ENCODE data around the gene TCL1B.

The TCL1B gene

GRCh38 chr14:95686935-95687334 lies 709 bp downstream of the TCL1B start:
- Mint-ChIP-seq H3K4me1 (no peaks in the 10 kb centered on the region), H3K36me3 (no peaks in the 10 kb centered on the region), H3K27me3 (peaks cover 4% of the 10 kb centered on the region), H3K27ac (peak overlapping the region; percentile 31), H3K9me3 (no peaks in the 10 kb centered on the region), H3K4me3 (no peak overlapping the region)

DNA sequence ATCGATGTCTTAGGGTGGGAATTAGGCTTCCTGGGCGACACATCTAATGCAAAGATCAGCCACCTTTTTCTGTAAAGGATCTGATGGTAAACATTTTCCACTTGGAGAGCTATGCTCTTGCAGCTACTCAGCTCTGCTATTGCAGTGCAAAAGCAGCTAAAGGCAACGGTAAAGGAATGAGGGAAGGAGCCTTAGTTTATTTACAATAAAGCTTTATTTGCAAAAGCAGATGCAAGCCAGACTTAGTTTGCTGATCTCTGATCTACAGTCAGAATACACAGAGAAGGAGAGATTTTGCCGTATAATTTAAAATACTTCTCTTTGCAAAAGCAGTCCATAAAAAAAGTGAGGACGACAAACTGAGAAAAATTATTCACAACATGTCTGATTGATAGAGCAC lies 3.2 kb downstream of the TCL1B start:
- Mint-ChIP-seq H3K27ac (no peak overlapping the region), H3K27me3 (peaks cover 6% of the 10 kb centered on the region), H3K4me3 (no peak overlapping the region), H3K9me3 (no peaks in the 10 kb centered on the region), H3K36me3 (no peaks in the 10 kb centered on the region), H3K4me1 (no peaks in the 10 kb centered on the region)

DNA sequence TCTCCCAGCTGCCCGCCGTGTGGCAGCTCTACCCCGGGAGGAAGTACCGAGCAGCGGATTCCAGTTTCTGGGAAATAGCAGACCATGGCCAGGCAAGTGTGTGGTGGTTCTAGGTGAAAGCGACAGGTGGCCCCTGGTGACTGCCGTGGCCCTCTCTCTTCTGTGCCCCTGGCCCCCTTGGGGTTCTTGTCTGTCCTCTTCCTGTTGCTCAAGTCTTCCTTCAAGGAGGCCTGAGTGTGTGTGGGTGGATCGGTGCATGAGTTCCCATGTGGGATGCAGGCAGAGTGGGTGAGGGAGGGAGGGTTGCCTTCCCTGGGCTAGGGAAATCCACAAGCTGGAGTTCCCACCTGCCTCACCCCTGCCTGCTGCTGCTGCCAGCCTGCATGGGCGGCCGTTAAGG lies 4.6 kb downstream of the TCL1B start:
- Mint-ChIP-seq H3K27ac (no peak overlapping the region), H3K27me3 (peaks cover 8% of the 10 kb centered on the region), H3K36me3 (no peaks in the 10 kb centered on the region), H3K4me1 (no peaks in the 10 kb centered on the region), H3K9me3 (no peaks in the 10 kb centered on the region), H3K4me3 (no peak overlapping the region)

DNA sequence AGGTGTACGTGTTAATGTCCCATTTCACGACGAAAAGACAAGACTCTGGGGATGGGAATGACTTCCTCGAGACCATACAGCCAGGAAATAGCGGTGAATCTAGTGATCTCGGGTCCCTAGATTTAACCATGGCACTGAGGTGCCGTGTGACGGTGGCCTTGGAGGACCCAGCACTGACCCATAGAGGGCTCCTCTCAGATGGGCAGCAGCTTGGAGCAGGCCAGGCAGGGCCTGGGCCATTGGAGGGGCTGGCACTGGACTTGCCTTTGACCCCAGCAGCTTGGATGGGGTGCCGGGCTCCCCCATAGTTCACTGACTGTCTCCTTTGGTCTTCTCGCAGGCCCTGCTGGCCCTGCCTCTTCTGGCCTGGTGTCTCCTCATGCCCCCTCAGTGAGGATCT lies 5.4 kb downstream of the TCL1B start:
- H3K27me3 Mint-ChIP-seq, result peaks cover 14% of the 10 kb centered on the region
- no peaks in the 10 kb centered on the region for H3K36me3 Mint-ChIP-seq
- H3K4me3 Mint-ChIP-seq, result no peak overlapping the region
- H3K4me1 Mint-ChIP-seq, result no peaks in the 10 kb centered on the region
- no peaks in the 10 kb centered on the region for H3K9me3 Mint-ChIP-seq
- H3K27ac Mint-ChIP-seq, result no peak overlapping the region

DNA sequence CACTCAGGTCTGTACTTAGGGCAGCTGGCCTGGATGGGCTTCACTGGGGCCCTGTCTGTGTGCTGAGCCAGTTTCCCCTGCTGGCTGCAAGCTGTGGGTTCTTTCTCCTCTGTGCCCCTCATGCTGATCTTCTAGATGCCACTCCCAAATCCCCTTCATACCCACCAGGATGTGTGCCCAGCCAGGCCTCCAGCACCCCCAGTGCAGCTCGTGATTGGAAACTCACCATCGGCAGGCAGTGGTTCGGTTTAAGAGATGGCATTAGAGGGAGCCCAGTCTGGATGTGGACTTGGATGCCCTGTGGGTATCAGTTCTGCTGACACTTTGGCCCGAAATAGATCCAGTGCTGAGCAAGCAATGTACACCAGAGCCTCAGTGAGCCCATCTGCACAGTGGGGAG lies 5.9 kb downstream of the TCL1B start:
- Mint-ChIP-seq H3K4me3 (no peak overlapping the region), H3K36me3 (no peaks in the 10 kb centered on the region), H3K9me3 (no peaks in the 10 kb centered on the region), H3K27ac (no peak overlapping the region), H3K4me1 (no peaks in the 10 kb centered on the region), H3K27me3 (peaks cover 14% of the 10 kb centered on the region)

GRCh38 chr14:95695051-95695450 lies 8.8 kb downstream of the TCL1B start:
- Mint-ChIP-seq H3K27ac (no peak overlapping the region), H3K36me3 (no peaks in the 10 kb centered on the region), H3K27me3 (peaks cover 18% of the 10 kb centered on the region), H3K9me3 (no peaks in the 10 kb centered on the region), H3K4me3 (no peak overlapping the region), H3K4me1 (no peaks in the 10 kb centered on the region)

GRCh38 chr14:95695913-95696312 lies 9.7 kb downstream of the TCL1B start:
- Mint-ChIP-seq H3K9me3 (no peaks in the 10 kb centered on the region), H3K27ac (peak overlapping the region; percentile 57), H3K36me3 (no peaks in the 10 kb centered on the region), H3K4me3 (no peak overlapping the region), H3K4me1 (no peaks in the 10 kb centered on the region), H3K27me3 (peaks cover 21% of the 10 kb centered on the region)

DNA sequence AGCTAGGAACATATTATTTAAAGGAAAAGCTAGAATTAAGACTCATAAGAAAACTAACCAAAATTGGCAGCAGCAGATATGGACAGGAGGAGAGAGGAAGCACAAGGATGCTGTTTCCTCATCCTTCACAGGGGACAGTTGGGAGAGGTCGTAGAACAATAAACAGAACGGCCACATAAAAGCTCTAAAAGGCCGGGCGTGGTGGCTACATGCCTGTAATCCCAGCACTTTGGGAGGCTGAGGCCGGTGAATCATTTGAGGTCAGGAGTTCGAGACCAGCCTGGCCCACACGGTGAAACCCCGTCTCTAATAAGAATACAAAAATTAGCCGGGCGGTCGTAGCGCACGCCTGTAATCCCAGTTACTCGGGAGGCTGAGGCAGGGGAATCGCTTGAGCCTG lies 10.5 kb downstream of the TCL1B start:
- no peak overlapping the region for H3K4me3 Mint-ChIP-seq
- H3K27me3 Mint-ChIP-seq, result peaks cover 25% of the 10 kb centered on the region

DNA sequence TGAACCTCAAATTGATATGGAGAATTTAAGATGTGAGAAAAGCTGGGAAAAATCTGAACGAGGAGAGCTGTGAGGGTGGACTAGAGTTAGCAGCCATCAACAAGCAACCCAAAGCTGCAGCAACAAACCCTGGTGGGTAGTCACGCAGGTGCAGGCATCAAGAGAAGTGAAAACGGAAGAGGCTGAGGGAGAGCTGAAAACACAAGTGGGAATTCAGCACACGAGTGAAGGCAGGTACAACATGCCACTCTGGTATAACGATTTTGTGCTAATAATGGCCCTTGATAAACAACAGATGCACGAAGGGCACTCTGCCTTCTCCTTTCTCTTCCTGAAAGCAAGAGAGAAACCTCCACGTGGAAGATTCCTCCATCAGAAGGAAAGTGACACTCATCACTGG lies 11.5 kb downstream of the TCL1B start:
- Mint-ChIP-seq H3K9me3 (no peaks in the 10 kb centered on the region), H3K4me3 (no peak overlapping the region), H3K4me1 (no peaks in the 10 kb centered on the region), H3K27me3 (peaks cover 29% of the 10 kb centered on the region), H3K27ac (no peak overlapping the region), H3K36me3 (no peaks in the 10 kb centered on the region)

More for the DNA sequence above, 10.5 kb downstream of the TCL1B start:
- Mint-ChIP-seq H3K4me1 (no peaks in the 10 kb centered on the region), H3K9me3 (no peaks in the 10 kb centered on the region), H3K36me3 (no peaks in the 10 kb centered on the region), H3K27ac (no peak overlapping the region)

DNA sequence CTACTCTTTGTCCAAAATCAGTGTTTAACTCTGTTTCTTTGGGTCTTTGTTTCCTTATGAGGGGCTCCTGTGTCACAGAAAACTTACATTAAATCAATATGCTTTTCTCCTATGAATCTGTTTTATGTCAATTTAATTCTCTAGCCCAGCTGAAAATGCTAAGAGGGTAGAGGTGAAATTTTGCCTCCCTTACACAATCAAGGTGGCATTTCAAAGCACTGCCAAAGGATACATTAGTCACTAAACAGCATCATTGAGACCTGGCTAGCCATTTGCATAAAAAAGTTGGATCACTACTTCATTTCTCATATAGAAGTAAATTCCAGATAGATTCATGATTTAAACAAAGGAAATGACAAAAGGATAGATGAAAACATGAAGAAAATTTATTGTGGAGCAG lies 12.1 kb downstream of the TCL1B start:
- H3K4me1 Mint-ChIP-seq, result no peaks in the 10 kb centered on the region
- H3K27me3 Mint-ChIP-seq, result peaks cover 33% of the 10 kb centered on the region
- no peak overlapping the region for H3K4me3 Mint-ChIP-seq

DNA sequence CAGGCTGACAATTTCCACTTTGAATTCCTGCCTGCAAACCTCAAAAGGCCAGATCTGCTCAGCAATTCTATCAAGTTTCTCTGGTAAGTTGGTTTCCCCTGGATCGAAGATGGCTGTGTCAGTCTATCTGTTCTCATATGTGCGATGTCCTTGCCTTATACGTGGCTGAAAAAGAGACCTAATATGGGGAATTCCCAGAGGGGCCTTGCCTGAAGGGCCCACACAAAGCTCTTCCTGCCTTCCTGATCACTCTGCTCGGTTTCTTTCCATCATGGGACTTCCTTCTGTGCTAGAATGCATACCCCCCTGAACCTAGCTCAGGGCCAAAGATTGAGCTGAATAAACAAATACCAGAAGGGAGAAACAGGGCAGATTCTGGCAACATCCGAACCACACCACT lies 13.2 kb downstream of the TCL1B start:
- H3K36me3 Mint-ChIP-seq, result no peaks in the 10 kb centered on the region
- peaks cover 35% of the 10 kb centered on the region for H3K27me3 Mint-ChIP-seq
- peaks cover 4% of the 10 kb centered on the region for H3K9me3 Mint-ChIP-seq
- peak overlapping the region; percentile 24 for H3K27ac Mint-ChIP-seq
- H3K4me3 Mint-ChIP-seq, result no peak overlapping the region
- no peaks in the 10 kb centered on the region for H3K4me1 Mint-ChIP-seq

More for the DNA sequence above, 12.1 kb downstream of the TCL1B start:
- Mint-ChIP-seq H3K36me3 (no peaks in the 10 kb centered on the region), H3K27ac (no peak overlapping the region), H3K9me3 (peaks cover 3% of the 10 kb centered on the region)

- no peak overlapping the region for H3K27ac Mint-ChIP-seq
- no peak overlapping the region for H3K4me3 Mint-ChIP-seq
- H3K4me1 Mint-ChIP-seq, result no peaks in the 10 kb centered on the region
- H3K9me3 Mint-ChIP-seq, result peaks cover 4% of the 10 kb centered on the region
- H3K27me3 Mint-ChIP-seq, result peaks cover 41% of the 10 kb centered on the region
- no peaks in the 10 kb centered on the region for H3K36me3 Mint-ChIP-seq
Observed at GRCh38 chr14:95700221-95700976, 14.2 kb downstream of the TCL1B start.

GRCh38 chr14:95701846-95702221 lies 15.6 kb downstream of the TCL1B start:
- Mint-ChIP-seq H3K9me3 (peaks cover 4% of the 10 kb centered on the region), H3K4me1 (no peaks in the 10 kb centered on the region), H3K27ac (no peak overlapping the region), H3K4me3 (no peak overlapping the region), H3K36me3 (no peaks in the 10 kb centered on the region), H3K27me3 (peaks cover 36% of the 10 kb centered on the region)

GRCh38 chr14:95703341-95703740 lies 17.1 kb downstream of the TCL1B start:
- H3K27ac Mint-ChIP-seq, result no peak overlapping the region
- no peaks in the 10 kb centered on the region for H3K4me1 Mint-ChIP-seq
- H3K4me3 Mint-ChIP-seq, result no peak overlapping the region
- peaks cover 31% of the 10 kb centered on the region for H3K27me3 Mint-ChIP-seq
- H3K9me3 Mint-ChIP-seq, result peaks cover 4% of the 10 kb centered on the region
- no peaks in the 10 kb centered on the region for H3K36me3 Mint-ChIP-seq

DNA sequence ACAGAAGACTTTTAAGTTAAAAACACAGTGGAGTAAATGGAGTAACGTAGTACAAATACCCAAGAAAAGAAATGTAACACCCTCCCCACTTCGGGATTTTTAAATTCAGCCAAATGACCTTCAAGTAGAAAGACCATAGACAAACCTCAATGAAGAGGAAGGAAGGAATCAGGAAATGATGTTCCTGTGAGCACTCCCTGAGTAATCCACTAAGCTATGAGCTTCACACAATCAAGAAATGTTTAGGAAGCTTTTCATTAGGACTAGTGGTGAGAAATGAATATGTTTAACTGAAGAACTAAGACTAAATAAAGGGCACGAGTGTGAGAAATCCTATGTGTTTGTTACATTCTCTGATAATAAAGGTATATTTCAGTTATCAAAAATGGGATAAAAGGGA lies 17.6 kb downstream of the TCL1B start:
- H3K27ac Mint-ChIP-seq, result no peak overlapping the region
- no peak overlapping the region for H3K4me3 Mint-ChIP-seq
- H3K36me3 Mint-ChIP-seq, result no peaks in the 10 kb centered on the region
- no peaks in the 10 kb centered on the region for H3K4me1 Mint-ChIP-seq
- H3K27me3 Mint-ChIP-seq, result peaks cover 30% of the 10 kb centered on the region
- peaks cover 4% of the 10 kb centered on the region for H3K9me3 Mint-ChIP-seq

DNA sequence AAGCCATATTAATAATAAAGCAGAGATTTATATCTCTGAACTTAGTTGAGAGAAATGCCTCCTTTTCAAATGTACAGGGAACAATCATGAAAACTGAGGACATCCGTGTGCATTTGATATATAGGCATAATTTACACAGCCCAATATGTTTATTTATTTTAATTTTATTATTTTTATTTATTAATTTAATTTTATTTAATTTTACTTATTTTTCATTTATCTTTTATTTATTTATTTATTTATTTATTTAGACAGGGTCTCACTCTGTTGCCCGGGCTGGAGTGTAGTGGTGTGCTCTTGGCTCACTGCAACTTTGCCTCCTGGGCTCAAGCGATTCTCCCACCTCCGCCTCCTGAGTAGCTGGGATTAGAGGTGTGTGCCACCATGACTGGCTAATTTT lies 19.3 kb downstream of the TCL1B start:
- H3K4me1 Mint-ChIP-seq, result no peaks in the 10 kb centered on the region
- H3K36me3 Mint-ChIP-seq, result no peaks in the 10 kb centered on the region
- H3K4me3 Mint-ChIP-seq, result no peak overlapping the region
- no peak overlapping the region for H3K27ac Mint-ChIP-seq
- H3K9me3 Mint-ChIP-seq, result peaks cover 4% of the 10 kb centered on the region
- peaks cover 30% of the 10 kb centered on the region for H3K27me3 Mint-ChIP-seq

GRCh38 chr14:95707327-95707726 lies 21.1 kb downstream of the TCL1B start:
- H3K27me3 Mint-ChIP-seq, result peaks cover 23% of the 10 kb centered on the region

More at GRCh38 chr14:95707327-95707726, 21.1 kb downstream of the TCL1B start:
- no peaks in the 10 kb centered on the region for H3K4me1 Mint-ChIP-seq
- peaks cover 4% of the 10 kb centered on the region for H3K9me3 Mint-ChIP-seq
- no peak overlapping the region for H3K27ac Mint-ChIP-seq
- H3K4me3 Mint-ChIP-seq, result no peak overlapping the region
- H3K36me3 Mint-ChIP-seq, result no peaks in the 10 kb centered on the region

Measured in activated naive CD4-positive, alpha-beta T cell treated with anti-CD3 and anti-CD28 coated beads, Interleukin-2, amount 50 U/mL, for 24 hours (primary cell).